PC-9 (cell line): ENCODE results near the gene IFRD2. TPM values are rescaled to one million over a fixed set of nuclear protein-coding genes. Genes with fewer than 3 reads are reported as not detected.
"Not testable (repeated sequence)": the region's sequence is repeated elsewhere in the genome, so short reads cannot be mapped to it uniquely, and the experiment has no call there.

Experiments
- BruUV-seq: library from RNA; stranded (reverse); fragments of 400-500 nt; replicated peaks from 2 replicates; lab custom pipeline; 2021; lab: Mats Ljungman, UMichigan
- CTCF ChIA-PET: fragments of 300-600 bp; sonication (Branson Sonifier 250); formaldehyde crosslinking; loops from one replicate; lab custom pipeline; 2022; ENCODE audit warnings: antibody characterized with exemption; lab: Charles Lee
- POLR2A ChIA-PET: fragments of 300-600 bp; sonication (Branson Sonifier 250); formaldehyde crosslinking; loops from one replicate; lab custom pipeline; 2022; ENCODE audit warnings: antibody characterized with exemption; ENCODE audit not compliant: unreplicated experiment; lab: Charles Lee
- DNase-seq, 2 experiments: peaks; one replicate each; pipeline versions ENCODE4 v3.0.0 to v3.0.0-alpha.2; 2015 to 2022; ENCODE audit warnings: mixed read lengths in 1 of 2
- H2AFZ ChIP-seq: fragments of 200-600 bp; sonication (generic); 2 replicates; pipeline ENCODE4 v1.8.1; 2017; ENCODE audit warnings: antibody characterized with exemption
- H3F3A ChIP-seq: fragments of 200-600 bp; sonication (generic); 2 replicates; pipeline ENCODE4 v1.8.1; 2017; ENCODE audit warnings: antibody characterized with exemption, mild to moderate bottlenecking, low read depth; ENCODE audit not compliant: insufficient read depth
- H3K27ac ChIP-seq: fragments of 200-600 bp; sonication (generic); 2 replicates; pipeline ENCODE4 v1.6.1; 2016; ENCODE audit warnings: mixed run types
- H3K27me3 ChIP-seq: fragments of 200-600 bp; sonication (generic); 2 replicates; pipeline ENCODE4 v1.6.1; 2016; ENCODE audit warnings: low read depth, mixed run types; ENCODE audit not compliant: insufficient read depth
- H3K36me3 ChIP-seq: fragments of 200-600 bp; sonication (generic); 2 replicates; pipeline ENCODE4 v1.6.1; 2016; ENCODE audit warnings: low read depth, mixed run types
- H3K4me1 ChIP-seq: fragments of 200-600 bp; sonication (generic); replicated peaks from 2 replicates; pipeline ENCODE4 v1.6.1; 2016; ENCODE audit warnings: mixed run types; ENCODE audit not compliant: insufficient read depth
- H3K4me2 ChIP-seq: fragments of 200-600 bp; sonication (generic); 2 replicates; pipeline ENCODE4 v1.6.1; 2017; ENCODE audit warnings: mixed run types
- H3K4me3 ChIP-seq: fragments of 200-600 bp; sonication (generic); 2 replicates; pipeline ENCODE4 v1.6.1; 2016; ENCODE audit warnings: mixed run types
- H3K79me2 ChIP-seq: fragments of 200-600 bp; sonication (generic); 2 replicates; pipeline ENCODE4 v1.6.1; 2017; ENCODE audit warnings: low read depth, mixed run types
- H3K9me2 ChIP-seq: fragments of 200-600 bp; sonication (generic); 2 replicates; pipeline ENCODE4 v1.8.1; 2017; ENCODE audit warnings: mild to moderate bottlenecking; ENCODE audit not compliant: insufficient read depth
- H3K9me3 ChIP-seq: fragments of 200-600 bp; sonication (generic); 2 replicates; pipeline ENCODE4 v1.8.1; 2016; ENCODE audit warnings: low read depth; ENCODE audit not compliant: insufficient read depth
- H4K20me1 ChIP-seq: fragments of 200-600 bp; sonication (generic); 2 replicates; pipeline ENCODE4 v1.8.1; 2017; ENCODE audit not compliant: insufficient read depth
- CTCF ChIP-seq: fragments of 200-600 bp; sonication (generic); conservative IDR thresholded peaks from 2 replicates; pipeline ENCODE4 v1.6.1; 2017; ENCODE audit warnings: mixed run types, antibody characterized with exemption, mild to moderate bottlenecking, moderate library complexity
- EZH2 ChIP-seq: fragments of 200-600 bp; sonication (generic); IDR thresholded peaks from 2 replicates; pipeline ENCODE4 v1.8.0; 2017; ENCODE audit warnings: antibody characterized with exemption, low read depth
- intact Hi-C: fragments of 100-400 bp; cut with micrococcal nuclease; formaldehyde crosslinking; loops from one replicate; pipeline ENCODE4 v1.10.0; 2022; ENCODE audit not compliant: unreplicated experiment
- total RNA-seq: library from RNA; stranded (reverse); gene quantifications from 2 replicates; pipeline ENCODE4 v1.2.3, GENCODE V29; 2021

The IFRD2 gene
- total RNA-seq, 1 experiment from 2014 or later = 93.1 TPM

DNA sequence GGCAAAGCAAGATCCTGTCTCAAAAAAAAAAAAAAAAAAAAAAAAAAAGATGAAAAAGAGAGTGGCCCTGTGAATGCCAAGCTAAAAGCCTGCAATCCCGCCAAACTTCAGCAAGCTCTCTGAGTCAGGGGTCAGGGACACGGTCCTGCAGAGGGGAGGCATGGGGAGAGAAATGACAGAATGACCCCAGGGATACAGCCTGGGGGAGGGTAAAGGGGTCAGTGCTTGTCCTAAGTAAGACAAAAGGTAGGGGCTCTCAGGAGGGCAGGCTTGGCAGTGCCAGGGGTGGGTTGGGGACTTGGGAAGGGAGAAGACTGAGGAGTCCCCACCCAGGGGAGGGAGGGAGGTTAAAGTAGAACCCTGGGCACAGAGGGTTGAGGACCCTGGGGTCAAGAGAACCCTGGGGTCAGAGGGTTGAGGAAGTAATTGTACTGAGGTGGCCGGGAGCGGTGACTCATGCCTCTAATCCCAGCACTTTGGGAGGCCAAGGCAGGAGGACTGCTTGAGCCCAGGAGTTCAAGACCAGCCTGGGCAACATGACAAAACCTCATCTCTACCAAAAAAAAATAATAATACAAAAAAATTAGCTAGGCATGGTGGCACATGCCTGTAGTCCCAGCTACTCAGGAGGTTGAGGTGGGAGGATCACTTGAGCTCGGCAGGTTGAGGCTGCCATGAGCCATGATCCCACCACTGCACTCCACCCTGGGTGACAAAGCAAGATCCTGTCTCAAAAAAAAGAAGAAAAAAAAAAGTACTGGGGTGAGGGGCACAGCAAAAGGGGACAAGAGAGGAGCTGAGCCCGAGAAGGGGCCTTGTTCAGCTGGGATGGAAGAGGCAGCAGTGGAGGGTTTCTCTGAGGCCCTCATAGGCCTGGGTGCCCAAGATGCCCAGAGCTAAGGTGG is 28.5 kb downstream of the IFRD2 start:
- Histone ChIP-seq H4K20me1 (no peaks in the 10 kb centered on the region), H3K9me3 (no peaks in the 10 kb centered on the region), H3F3A (peaks cover 28% of the 10 kb centered on the region; the same call in 1 of the 2 replicates), H3K79me2 (no peaks in the 10 kb centered on the region), H3K4me3 (no peak overlapping the region), H3K4me1 (peaks cover 42% of the 10 kb centered on the region), H2AFZ (no peak overlapping the region), H3K27ac (peak overlapping the region; percentile 86), H3K27me3 (no peaks in the 10 kb centered on the region), H3K4me2 (peak overlapping the region; percentile 59), H3K9me2 (no peaks in the 10 kb centered on the region), H3K36me3 (no peaks in the 10 kb centered on the region)
- TF ChIP-seq CTCF = no peak
- no peak for TF ChIP-seq EZH2
- POLR2A ChIA-PET = interaction anchor here (0.6 to 1.2 kb wide), 5 partner anchors 8 to 334 kb away, joined by 3 to 6 read pairs (median 3); partner anchors contain the start of genes HYAL3, MON1A and NAA80
- DNase-seq = no peak
- CTCF ChIA-PET = interaction anchor here (0.6 to 1.2 kb wide), 4 partner anchors 15 to 60 kb away, joined by 3 to 10 read pairs (median 6); partner anchors contain the start of gene IFRD2
- TSS peak; percentile 29 for BruUV-seq
- intact Hi-C loops = loop anchor here (2.0 to 5.0 kb wide), 5 partner anchors 27 to 341 kb away; partner anchors contain the start of genes GNAI2, HYAL3 and NAA80

DNA sequence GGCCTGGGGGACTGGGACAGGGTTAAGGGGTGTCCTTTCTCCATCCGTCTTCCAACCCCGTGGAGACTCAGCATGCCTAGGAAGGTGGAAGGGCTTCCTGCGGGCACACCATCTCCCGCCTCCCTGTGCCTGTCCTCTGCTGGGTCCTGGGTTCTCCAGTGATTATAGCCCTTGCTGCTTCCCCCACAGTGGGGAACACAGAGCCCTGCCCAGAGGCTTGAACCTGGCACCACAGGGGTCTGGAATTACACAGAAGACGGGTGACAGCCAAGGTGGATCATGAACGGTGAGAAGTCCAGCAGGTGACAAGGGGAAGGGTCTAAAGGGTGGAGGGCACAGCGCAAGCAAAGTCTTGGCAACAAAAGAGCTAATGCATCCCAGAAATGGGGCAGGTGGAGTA is 29.5 kb downstream of the IFRD2 start:
- Histone ChIP-seq H3K4me2 (no peak overlapping the region), H3K36me3 (no peaks in the 10 kb centered on the region), H3K79me2 (no peaks in the 10 kb centered on the region), H2AFZ (no peak overlapping the region), H3K4me3 (no peak overlapping the region), H3F3A (peaks cover 23% of the 10 kb centered on the region; the same call in 1 of the 2 replicates), H4K20me1 (no peaks in the 10 kb centered on the region), H3K9me3 (no peaks in the 10 kb centered on the region), H3K27me3 (no peaks in the 10 kb centered on the region), H3K27ac (no peak overlapping the region), H3K9me2 (no peaks in the 10 kb centered on the region), H3K4me1 (peaks cover 36% of the 10 kb centered on the region)
- no peak for TF ChIP-seq CTCF
- TF ChIP-seq EZH2 = no peak
- no peak for DNase-seq
- ChIA-PET CTCF (interaction anchor here (0.6 to 1.2 kb wide), 2 partner anchors 15 to 59 kb away, joined by 5 to 13 read pairs; no protein-coding TSS in a partner anchor), POLR2A (no interaction called here)
- intact Hi-C loops = loop anchor here (5.0 kb wide), 1 partner anchor 290 kb away; no protein-coding TSS in a partner anchor
- no TSS peak for BruUV-seq

DNA sequence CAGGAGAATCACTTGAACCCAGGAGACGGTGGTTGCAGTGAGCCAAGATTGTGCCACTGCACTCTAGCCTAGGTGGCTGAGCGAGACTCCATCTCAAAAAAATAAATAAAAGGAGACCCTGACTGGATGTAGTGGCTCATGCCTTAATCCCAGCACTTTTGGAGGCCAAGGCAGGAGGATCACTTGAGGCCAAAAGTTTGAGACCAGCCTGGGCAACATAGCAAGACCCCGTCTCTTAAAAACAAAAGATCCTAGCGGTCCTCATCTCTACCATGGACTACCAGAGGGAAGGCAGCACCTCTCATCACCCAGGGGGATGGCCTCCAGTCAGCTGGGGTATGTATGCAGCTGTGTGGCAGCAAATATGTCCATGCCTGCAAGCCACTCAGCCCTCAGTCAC is 30.0 kb downstream of the IFRD2 start:
- peaks cover 36% of the 10 kb centered on the region for H3K4me1 ChIP-seq
- H3K27me3 ChIP-seq, H4K20me1 ChIP-seq, DNase-seq, BruUV-seq, CTCF ChIA-PET, H3K9me2 ChIP-seq, H3K4me3 ChIP-seq, H3K9me3 ChIP-seq, H2AFZ ChIP-seq, POLR2A ChIA-PET, H3K36me3 ChIP-seq, H3K27ac ChIP-seq, H3K4me2 ChIP-seq, H3K79me2 ChIP-seq: not testable (repeated sequence)
- peaks cover 23% of the 10 kb centered on the region; the same call in 1 of the 2 replicates for H3F3A ChIP-seq
- intact Hi-C loops = loop anchor here (5.0 kb wide), 1 partner anchor 290 kb away; no protein-coding TSS in a partner anchor
